ENCODE measurements around the gene HNRNPA3. TPM values are rescaled to one million over a fixed set of nuclear protein-coding genes. Genes with fewer than 3 reads are reported as not detected.
A peak's percentile ranks its signal among the peaks of the same experiment; 100 is the strongest.

The HNRNPA3 gene
- total and polyA plus RNA-seq, 2 of the 13 experiments (the other 11 are each of a cell fraction or from before 2014, with no cell fraction given) = 73.3 to 97.7 TPM

GRCh38 chr2:177187631-177188312, 24.8 kb upstream of the HNRNPA3 start (continued):
- no peak for TF ChIP-seq ZNF850 (CRISPR knock-in tag; conservative IDR thresholded peaks at IDR 0.05)
- peak; percentile 83; the same call in 1 of the 2 replicates for TF ChIP-seq ZNF605 (CRISPR knock-in tag; IDR thresholded peaks at IDR 0.05)
- TF ChIP-seq MNT (IDR thresholded peaks at IDR 0.05) = 0 out of 2 replicates have a peak, but pooled peaks have one; percentile 10
- peak; percentile 45; the same call in 1 of the 2 replicates for TF ChIP-seq PBX2 (CRISPR knock-in tag; IDR thresholded peaks at IDR 0.05)
- peak; percentile 93; the same call in 1 of the 2 replicates for TF ChIP-seq MEIS2 (CRISPR knock-in tag; IDR thresholded peaks at IDR 0.05)
- TF ChIP-seq SMAD9 (CRISPR knock-in tag; IDR thresholded peaks at IDR 0.05) = no peak
- peak; percentile 96 for TF ChIP-seq IRF2 (CRISPR knock-in tag; IDR thresholded peaks at IDR 0.05)
- no peak for TF ChIP-seq KLF13 (CRISPR knock-in tag; IDR thresholded peaks at IDR 0.05)
- no peak for TF ChIP-seq NFE2L1 (CRISPR knock-in tag; IDR thresholded peaks at IDR 0.05; ENCODE audit: borderline replicate concordance)
- TF ChIP-seq CREB3 (CRISPR knock-in tag; IDR thresholded peaks at IDR 0.05) = no peak
- TF ChIP-seq ZNF234 (CRISPR knock-in tag; conservative IDR thresholded peaks at IDR 0.05) = no peak
- TF ChIP-seq TCF7 (IDR thresholded peaks at IDR 0.05; ENCODE audit: low read depth) = no peak
- TF ChIP-seq ZNF775 (CRISPR knock-in tag; IDR thresholded peaks at IDR 0.05; ENCODE audit: borderline replicate concordance) = no peak
- TF ChIP-seq AKNA (CRISPR knock-in tag; IDR thresholded peaks at IDR 0.05; ENCODE audit: borderline replicate concordance) = no peak
- no peak for TF ChIP-seq ZBTB2 (CRISPR knock-in tag; IDR thresholded peaks at IDR 0.05; ENCODE audit: low read depth)
- no peak for TF ChIP-seq TCF7L2 (IDR thresholded peaks at IDR 0.05; ENCODE audit: low read depth, low read length)
- peak; percentile 60; the same call in 1 of the 2 replicates for TF ChIP-seq ZNF143 (CRISPR knock-in tag; IDR thresholded peaks at IDR 0.05)
- TF ChIP-seq ZNF468 (CRISPR knock-in tag; IDR thresholded peaks at IDR 0.05) = no peak
- TF ChIP-seq RCOR2 (CRISPR knock-in tag; IDR thresholded peaks at IDR 0.05) = peak; percentile 86; the same call in 1 of the 2 replicates
- TF ChIP-seq ZNF446 (CRISPR knock-in tag; IDR thresholded peaks at IDR 0.05) = no peak
- TF ChIP-seq ZSCAN9 (CRISPR knock-in tag; IDR thresholded peaks at IDR 0.05; ENCODE audit: borderline replicate concordance) = peak; percentile 87

Data from HepG2 (cell line).